Kidney tubule cell (primary cell): ENCODE measurements around the gene DNAH8.
"Not testable (repeated sequence)": the region's sequence is repeated elsewhere in the genome, so short reads cannot be mapped to it uniquely, and the experiment has no call there.

Experiments
- DNase-seq: peaks from one replicate; pipeline ENCODE4 v3.0.0-alpha.2; 2018; ENCODE audit warnings: low spot score

The DNAH8 gene

GRCh38 chr6:38750968-38751615 is 36.0 kb downstream of the DNAH8 start:
- DNase-seq = peak; percentile 86

GRCh38 chr6:38753707-38754106 is 38.6 kb downstream of the DNAH8 start:
- no peak for DNase-seq

- peak; percentile 17 for DNase-seq
These were observed 40.1 kb downstream of the DNAH8 start for GRCh38 chr6:38755207-38755606.

GRCh38 chr6:38755874-38756273 is 40.8 kb downstream of the DNAH8 start:
- peak; percentile 89 for DNase-seq

- DNase-seq = no peak
These were observed 45.0 kb downstream of the DNAH8 start for GRCh38 chr6:38760097-38760496.

- no peak for DNase-seq
These were observed 47.7 kb downstream of the DNAH8 start for GRCh38 chr6:38762848-38763247.

- no peak for DNase-seq
These were observed 52.4 kb downstream of the DNAH8 start for GRCh38 chr6:38767560-38767959.

- peak; percentile 61 for DNase-seq
These were observed 58.2 kb downstream of the DNAH8 start for GRCh38 chr6:38773338-38773737.

GRCh38 chr6:38774929-38775707 is 60.0 kb downstream of the DNAH8 start:
- no peak for DNase-seq

GRCh38 chr6:38775870-38776269 is 60.8 kb downstream of the DNAH8 start:
- DNase-seq = no peak

- DNase-seq = peak; percentile 78
These were observed 61.4 kb downstream of the DNAH8 start for GRCh38 chr6:38776515-38776914.

- no peak for DNase-seq
These were observed 64.4 kb downstream of the DNAH8 start for GRCh38 chr6:38779310-38780062.

GRCh38 chr6:38782616-38783015 is 67.5 kb downstream of the DNAH8 start:
- DNase-seq = no peak

GRCh38 chr6:38783443-38784228 is 68.5 kb downstream of the DNAH8 start:
- no peak for DNase-seq

GRCh38 chr6:38784506-38785235 is 69.6 kb downstream of the DNAH8 start:
- DNase-seq = no peak

- DNase-seq = no peak
These were observed 71.4 kb downstream of the DNAH8 start for GRCh38 chr6:38786486-38786885.

- DNase-seq = no peak
These were observed 74.1 kb downstream of the DNAH8 start for GRCh38 chr6:38789256-38789655.

GRCh38 chr6:38792356-38792755 is 77.2 kb downstream of the DNAH8 start:
- DNase-seq = no peak

GRCh38 chr6:38794682-38795081 is 79.6 kb downstream of the DNAH8 start:
- no peak for DNase-seq

GRCh38 chr6:38796006-38796405 is 80.9 kb downstream of the DNAH8 start:
- no peak for DNase-seq

- not testable (repeated sequence) for DNase-seq
These were observed 81.3 kb downstream of the DNAH8 start for GRCh38 chr6:38796437-38796836.
